DMS79 treated with DMSO at 0.1 percent for 48 hours (cell line): Measurements from ENCODE around the gene MVB12B.
A peak's percentile ranks its signal among the peaks of the same experiment; 100 is the strongest.

Source experiments
- DNase-seq: peaks from one replicate; lab custom pipeline; 2025; lab: John Stamatoyannopoulos, UW

The MVB12B gene

GRCh38 chr9:126429190-126429589 is 102.6 kb downstream of the MVB12B start:
- no peak for DNase-seq

GRCh38 chr9:126430124-126430523 is 103.5 kb downstream of the MVB12B start:
- DNase-seq: no peak

GRCh38 chr9:126431077-126431742 is 104.6 kb downstream of the MVB12B start:
- peak; percentile 77 for DNase-seq

GRCh38 chr9:126432659-126433058 is 106.0 kb downstream of the MVB12B start:
- no peak for DNase-seq

GRCh38 chr9:126435105-126435504 is 108.5 kb downstream of the MVB12B start:
- DNase-seq: no peak

- no peak for DNase-seq
Observed at GRCh38 chr9:126435626-126436025, 109.0 kb downstream of the MVB12B start.

GRCh38 chr9:126436545-126437267 is 110.1 kb downstream of the MVB12B start:
- no peak for DNase-seq

GRCh38 chr9:126437268-126437666 is 110.6 kb downstream of the MVB12B start:
- no peak for DNase-seq

GRCh38 chr9:126437701-126438100 is 111.1 kb downstream of the MVB12B start:
- no peak for DNase-seq

- DNase-seq: no peak
Observed at GRCh38 chr9:126438741-126439401, 112.2 kb downstream of the MVB12B start.

- no peak for DNase-seq
Observed at GRCh38 chr9:126439402-126439765, 112.8 kb downstream of the MVB12B start.

GRCh38 chr9:126439883-126440653 is 113.4 kb downstream of the MVB12B start:
- DNase-seq: no peak

GRCh38 chr9:126440940-126441339 is 114.3 kb downstream of the MVB12B start:
- no peak for DNase-seq

GRCh38 chr9:126442636-126443035 is 116.0 kb downstream of the MVB12B start:
- no peak for DNase-seq

- DNase-seq: no peak
Observed at GRCh38 chr9:126443144-126443543, 116.5 kb downstream of the MVB12B start.

- DNase-seq: no peak
Observed at GRCh38 chr9:126448136-126448535, 121.5 kb downstream of the MVB12B start.

- no peak for DNase-seq
Observed at GRCh38 chr9:126448865-126449577, 122.4 kb downstream of the MVB12B start.

GRCh38 chr9:126449725-126450667 is 123.4 kb downstream of the MVB12B start:
- DNase-seq: no peak

GRCh38 chr9:126450668-126451205 is 124.1 kb downstream of the MVB12B start:
- no peak for DNase-seq

- DNase-seq: no peak
Observed at GRCh38 chr9:126451316-126451885, 124.8 kb downstream of the MVB12B start.
